Caco-2 (cell line): ENCODE results near the gene CHI3L1. TPM values are rescaled to one million over a fixed set of nuclear protein-coding genes. Genes with fewer than 3 reads are reported as not detected.

Experiments
- BruUV-seq: library from RNA; stranded (reverse); fragments of 400-500 nt; replicated peaks from 2 replicates; lab custom pipeline; 2021; lab: Mats Ljungman, UMichigan
- CTCF ChIA-PET: fragments of 300-600 bp; sonication (Branson Sonifier 250); formaldehyde crosslinking; loops from one replicate; lab custom pipeline; 2022; ENCODE audit warnings: antibody characterized with exemption; lab: Charles Lee
- POLR2A ChIA-PET: fragments of 300-600 bp; sonication (Branson Sonifier 250); formaldehyde crosslinking; loops from one replicate; lab custom pipeline; 2022; ENCODE audit warnings: antibody characterized with exemption; lab: Charles Lee
- DNase-seq, 2 experiments: peaks; one replicate each; pipeline versions ENCODE4 v3.0.0 to v3.0.0-alpha.2; 2020 to 2022
- H3K27me3 ChIP-seq: replicated peaks from 2 replicates; pipeline ENCODE4 v1.6.0; 2011; ENCODE audit warnings: low read length; ENCODE audit not compliant: control insufficient read depth, insufficient read depth
- H3K36me3 ChIP-seq: 2 replicates; pipeline ENCODE4 v1.5.1; 2011; ENCODE audit warnings: low read length; ENCODE audit not compliant: control insufficient read depth, insufficient read depth
- H3K4me1 ChIP-seq: fragments of 250-450 bp; sonication (Bioruptor Pico); 2 replicates; pipeline ENCODE4 v1.5.1; 2020; ENCODE audit warnings: mild to moderate bottlenecking
- H3K4me3 ChIP-seq: 2 replicates; pipeline ENCODE4 v1.5.1; 2011; ENCODE audit warnings: low read depth, mild to moderate bottlenecking, control low read depth, low read length
- H3K9me3 ChIP-seq: fragments of 250-450 bp; sonication (Bioruptor Pico); 2 replicates; pipeline ENCODE4 v1.5.1; 2020; ENCODE audit warnings: mild to moderate bottlenecking, moderate library complexity
- H3K27ac Mint-ChIP-seq: one replicate; pipeline ENCODE4 v1.8.0; 2022; ENCODE audit warnings: mixed read lengths; ENCODE audit not compliant: unreplicated experiment
- H3K27me3 Mint-ChIP-seq: one replicate; pipeline ENCODE4 v1.8.0; 2022; ENCODE audit warnings: mixed read lengths; ENCODE audit not compliant: insufficient read depth, unreplicated experiment
- H3K36me3 Mint-ChIP-seq: one replicate; pipeline ENCODE4 v1.8.0; 2022; ENCODE audit warnings: mild to moderate bottlenecking, mixed read lengths; ENCODE audit not compliant: insufficient read depth, unreplicated experiment
- H3K4me1 Mint-ChIP-seq: one replicate; pipeline ENCODE4 v1.8.0; 2022; ENCODE audit warnings: low read depth, mixed read lengths; ENCODE audit not compliant: unreplicated experiment
- H3K4me3 Mint-ChIP-seq: one replicate; pipeline ENCODE4 v1.8.0; 2022; ENCODE audit warnings: mild to moderate bottlenecking, moderate library complexity, mixed read lengths; ENCODE audit not compliant: unreplicated experiment
- H3K9me3 Mint-ChIP-seq: one replicate; pipeline ENCODE4 v1.8.0; 2022; ENCODE audit warnings: mixed read lengths; ENCODE audit not compliant: unreplicated experiment
- CTCF ChIP-seq, 2 experiments: fragments of 200-600 bp in 1 of 2; IDR thresholded peaks; 1 replicate in 1 of 2; 2 replicates in 1 of 2; pipeline versions ENCODE4 v1.5.1 to v1.8.0; 2011 to 2022; ENCODE audit warnings: antibody characterized with exemption in 1 of 2, control low read depth in 1 of 2, inconsistent platforms in 1 of 2, low read depth in 1 of 2, low read length in 1 of 2, mild to moderate bottlenecking in 1 of 2, moderate library complexity in 1 of 2; ENCODE audit not compliant: insufficient read depth in 1 of 2, severe bottlenecking in 1 of 2, unreplicated experiment in 1 of 2
- intact Hi-C: fragments of 100-400 bp; cut with micrococcal nuclease; formaldehyde crosslinking; loops from one replicate; pipeline ENCODE4 v1.10.0; 2022; ENCODE audit not compliant: unreplicated experiment
- total RNA-seq: library from RNA; stranded (reverse); gene quantifications from 2 replicates; pipeline ENCODE4 v1.2.3, GENCODE V29; 2022

Gene CHI3L1
- total RNA-seq, 1 experiment from 2014 or later, result 235 TPM

GRCh38 chr1:203151362-203152157 is 34.9 kb downstream of the CHI3L1 start:
- Histone ChIP-seq H3K4me1 (peaks cover 20% of the 10 kb centered on the region), H3K36me3 (no peaks in the 10 kb centered on the region), H3K9me3 (no peaks in the 10 kb centered on the region), H3K4me3 (no peak overlapping the region), H3K27me3 (no peaks in the 10 kb centered on the region)
- no TSS peak for BruUV-seq
- peaks cover 32% of the 10 kb centered on the region for H3K4me1 Mint-ChIP-seq
- H3K36me3 Mint-ChIP-seq, result no peaks in the 10 kb centered on the region
- TF ChIP-seq CTCF (IDR thresholded peaks at IDR 0.05; ENCODE audit: insufficient read depth in 1 of 2, low read depth in 1 of 2, low read length in 1 of 2, severe bottlenecking in 1 of 2, unreplicated experiment in 1 of 2), result no peak
- ChIA-PET POLR2A (no interaction called here), CTCF (interaction anchor here (0.9 to 1.8 kb wide), 2 partner anchors 21 to 23 kb away, joined by 4 read pairs; no protein-coding TSS in a partner anchor)
- H3K27ac Mint-ChIP-seq, result no peak overlapping the region
- H3K27me3 Mint-ChIP-seq, result no peaks in the 10 kb centered on the region
- no peak overlapping the region for H3K4me3 Mint-ChIP-seq
- no peak for DNase-seq
- intact Hi-C loops, result no loop called here
- H3K9me3 Mint-ChIP-seq, result no peaks in the 10 kb centered on the region

- Mint-ChIP-seq H3K27me3 (no peaks in the 10 kb centered on the region), H3K4me3 (no peak overlapping the region), H3K27ac (no peak overlapping the region), H3K9me3 (no peaks in the 10 kb centered on the region), H3K36me3 (no peaks in the 10 kb centered on the region), H3K4me1 (peaks cover 24% of the 10 kb centered on the region)
- DNase-seq, result no peak
- BruUV-seq, result no TSS peak
- no peaks in the 10 kb centered on the region for H3K36me3 ChIP-seq
- H3K27me3 ChIP-seq, result no peaks in the 10 kb centered on the region
- TF ChIP-seq CTCF (IDR thresholded peaks at IDR 0.05; ENCODE audit: insufficient read depth in 1 of 2, low read depth in 1 of 2, low read length in 1 of 2, severe bottlenecking in 1 of 2, unreplicated experiment in 1 of 2), result no peak
- ChIA-PET CTCF (interaction anchor here (0.8 to 2.9 kb wide), 4 partner anchors 22 to 38 kb away, joined by 3 to 10 read pairs (median 4); partner anchors contain the start of gene ADORA1), POLR2A (no interaction called here)
- H3K4me3 ChIP-seq, result no peak overlapping the region
- intact Hi-C loops, result no loop called here
- H3K4me1 ChIP-seq, result peaks cover 12% of the 10 kb centered on the region; the same call in 1 of the 2 replicates
- no peaks in the 10 kb centered on the region for H3K9me3 ChIP-seq
Measured at GRCh38 chr1:203150511-203151297, 35.8 kb downstream of the CHI3L1 start.

- no peaks in the 10 kb centered on the region for H3K27me3 ChIP-seq
- Mint-ChIP-seq H3K27me3 (no peaks in the 10 kb centered on the region), H3K36me3 (no peaks in the 10 kb centered on the region), H3K9me3 (no peaks in the 10 kb centered on the region), H3K4me3 (no peak overlapping the region), H3K4me1 (peaks cover 23% of the 10 kb centered on the region), H3K27ac (no peak overlapping the region)
- no TSS peak for BruUV-seq
- H3K36me3 ChIP-seq, result no peaks in the 10 kb centered on the region
- ChIA-PET POLR2A (no interaction called here), CTCF (interaction anchor here (0.7 to 2.9 kb wide), 3 partner anchors 22 to 118 kb away, joined by 3 to 10 read pairs (median 4); partner anchors contain the start of gene ADORA1)
- DNase-seq, result no peak
- no peak for TF ChIP-seq CTCF (IDR thresholded peaks at IDR 0.05; ENCODE audit: insufficient read depth in 1 of 2, low read depth in 1 of 2, low read length in 1 of 2, severe bottlenecking in 1 of 2, unreplicated experiment in 1 of 2)
- peaks cover 12% of the 10 kb centered on the region; the same call in 1 of the 2 replicates for H3K4me1 ChIP-seq
- intact Hi-C loops, result no loop called here
- H3K9me3 ChIP-seq, result no peaks in the 10 kb centered on the region
- H3K4me3 ChIP-seq, result no peak overlapping the region
Measured at GRCh38 chr1:203149188-203149840, 37.2 kb downstream of the CHI3L1 start.
